RWPE1 (cell line): ENCODE data around the gene CDKL1.

ENCODE experiments used
- CTCF ChIA-PET: fragments of 350-600 bp; sonication (Branson Sonifier 250); formaldehyde crosslinking; extraction: SDS; loops from one replicate; lab custom pipeline; 2021; lab: Yijun Ruan, JAX
- POLR2A ChIA-PET: fragments of 400-600 bp; formaldehyde crosslinking; extraction: SDS; loops from one replicate; lab custom pipeline; 2020; ENCODE audit warnings: antibody characterized with exemption; ENCODE audit not compliant: low non-redundant PET; lab: Yijun Ruan, JAX
- DNase-seq: peaks from one replicate; pipeline ENCODE4 v3.0.0; 2012; ENCODE audit warnings: low spot score
- H3K27ac ChIP-seq: fragments of 450-650 bp; 2 replicates; pipeline ENCODE4 v1.5.1; 2017
- TF ChIP-seq, protein P1 (sequence below): fragments of 450-650 bp; conservative IDR thresholded peaks from 2 replicates; pipeline ENCODE4 v1.5.1; 2017; ENCODE audit warnings: low read depth, mild to moderate bottlenecking

Gene CDKL1

DNA sequence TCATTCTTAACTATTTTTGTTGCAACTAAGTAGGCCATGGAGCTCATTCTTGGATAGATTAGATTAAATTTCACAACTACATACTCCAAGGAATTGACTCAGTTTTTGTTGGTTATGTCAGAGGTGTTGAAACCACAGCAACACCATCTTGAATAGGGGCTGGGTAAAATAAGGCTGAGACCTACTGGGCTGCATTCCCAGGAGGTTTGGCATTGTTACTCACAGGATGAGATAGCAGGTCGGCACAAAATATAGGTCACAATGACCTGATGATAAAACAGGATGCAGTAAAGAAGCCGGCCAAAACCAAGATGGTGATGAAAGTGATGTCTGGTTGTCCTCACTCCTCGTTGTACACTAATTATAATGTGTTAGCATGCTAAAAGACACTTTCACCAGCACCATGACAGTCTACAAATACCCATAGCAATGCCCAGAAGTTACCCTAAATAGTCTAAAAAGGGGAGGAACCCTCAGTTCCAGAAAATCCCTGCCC is 63.6 kb downstream of the CDKL1 start:
- POLR2A ChIA-PET: no interaction called here
- CTCF ChIA-PET: no interaction called here
- H3K27ac ChIP-seq: no peak overlapping the region
- TF ChIP-seq, protein P1, sequence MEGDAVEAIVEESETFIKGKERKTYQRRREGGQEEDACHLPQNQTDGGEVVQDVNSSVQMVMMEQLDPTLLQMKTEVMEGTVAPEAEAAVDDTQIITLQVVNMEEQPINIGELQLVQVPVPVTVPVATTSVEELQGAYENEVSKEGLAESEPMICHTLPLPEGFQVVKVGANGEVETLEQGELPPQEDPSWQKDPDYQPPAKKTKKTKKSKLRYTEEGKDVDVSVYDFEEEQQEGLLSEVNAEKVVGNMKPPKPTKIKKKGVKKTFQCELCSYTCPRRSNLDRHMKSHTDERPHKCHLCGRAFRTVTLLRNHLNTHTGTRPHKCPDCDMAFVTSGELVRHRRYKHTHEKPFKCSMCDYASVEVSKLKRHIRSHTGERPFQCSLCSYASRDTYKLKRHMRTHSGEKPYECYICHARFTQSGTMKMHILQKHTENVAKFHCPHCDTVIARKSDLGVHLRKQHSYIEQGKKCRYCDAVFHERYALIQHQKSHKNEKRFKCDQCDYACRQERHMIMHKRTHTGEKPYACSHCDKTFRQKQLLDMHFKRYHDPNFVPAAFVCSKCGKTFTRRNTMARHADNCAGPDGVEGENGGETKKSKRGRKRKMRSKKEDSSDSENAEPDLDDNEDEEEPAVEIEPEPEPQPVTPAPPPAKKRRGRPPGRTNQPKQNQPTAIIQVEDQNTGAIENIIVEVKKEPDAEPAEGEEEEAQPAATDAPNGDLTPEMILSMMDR: no peak
- peak; percentile 44 for DNase-seq

DNA sequence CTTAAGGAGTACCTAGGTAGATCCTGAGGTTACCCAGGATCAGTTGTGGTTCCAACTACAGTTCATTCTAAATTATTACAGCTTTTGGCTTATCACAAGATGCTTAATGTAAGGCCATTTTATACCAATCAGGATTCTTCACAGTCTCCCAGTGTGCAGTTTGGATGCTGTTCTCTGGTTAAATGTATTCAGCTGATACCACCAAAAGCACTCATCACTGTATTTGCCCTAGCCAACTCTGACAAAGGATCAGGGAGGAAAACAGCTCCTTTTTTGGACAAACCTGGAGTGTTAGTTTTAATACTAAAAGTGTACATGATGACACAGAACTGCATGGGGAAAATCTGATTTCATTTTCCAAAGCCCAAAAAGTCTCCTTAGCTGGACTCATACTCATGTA is 65.1 kb downstream of the CDKL1 start:
- CTCF ChIA-PET: interaction anchor here (0.6 kb wide), 1 partner anchor 124 kb away, joined by 3 read pairs; no protein-coding TSS in a partner anchor
- DNase-seq: no peak
- POLR2A ChIA-PET: no interaction called here
- TF ChIP-seq, protein P1: no peak
- no peak overlapping the region for H3K27ac ChIP-seq

DNA sequence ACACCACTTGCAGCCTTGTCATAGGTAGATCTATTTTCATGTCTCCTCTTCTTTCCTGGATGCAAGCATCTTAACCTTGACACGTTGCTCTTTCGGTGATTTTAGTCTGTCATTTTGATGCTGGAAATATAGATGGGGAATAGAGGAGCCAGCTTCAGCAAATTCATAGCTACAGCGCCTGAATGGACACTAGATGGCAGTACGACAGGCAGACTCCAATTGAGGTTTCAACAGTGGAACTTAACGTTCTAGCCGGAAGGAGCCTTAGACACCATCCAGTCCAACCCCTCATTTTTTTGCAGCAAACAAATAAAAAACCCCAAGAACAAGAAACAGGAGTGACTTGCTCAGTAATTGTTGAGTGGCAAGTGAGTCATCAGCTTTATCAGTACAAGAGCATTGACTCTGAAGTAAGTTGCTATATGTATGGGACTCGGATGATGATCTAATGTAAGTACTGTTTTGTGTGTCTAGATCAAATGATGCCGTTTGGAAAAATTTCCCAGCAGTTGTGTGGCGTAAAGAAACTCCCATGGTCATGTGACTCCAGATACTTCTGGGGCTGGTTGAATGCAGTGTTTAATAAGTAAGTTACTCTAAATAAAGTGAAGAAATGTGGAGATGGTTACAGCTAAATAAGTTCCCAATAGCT is 75.5 kb downstream of the CDKL1 start:
- CTCF ChIA-PET: interaction anchor here (0.5 to 1.4 kb wide), 8 partner anchors 71 to 539 kb away, joined by 3 to 5 read pairs (median 3); partner anchors contain the start of genes CDKL1 and MAP4K5
- TF ChIP-seq, protein P1: peak; percentile 95
- peak; percentile 84 for DNase-seq
- H3K27ac ChIP-seq: no peak overlapping the region
- POLR2A ChIA-PET: no interaction called here

DNA sequence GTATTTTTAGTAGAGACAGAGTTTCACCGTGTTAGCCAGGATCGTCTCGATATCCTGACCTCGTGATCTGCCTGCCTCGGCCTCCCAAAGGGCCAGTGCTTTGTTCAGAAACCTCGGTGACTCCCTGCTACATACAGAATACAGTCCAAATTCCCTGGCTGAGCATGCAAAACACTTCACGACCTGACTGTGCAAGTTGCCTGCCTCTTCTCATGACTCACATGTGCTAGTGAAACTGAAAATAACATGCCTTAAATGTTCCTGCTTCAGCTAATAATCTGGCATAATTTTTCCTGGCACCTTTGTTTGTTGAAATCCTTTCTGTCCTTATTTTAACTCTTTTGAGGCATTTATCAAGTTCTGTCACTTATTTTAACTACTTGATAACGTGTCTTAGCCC is 76.4 kb downstream of the CDKL1 start:
- peak overlapping the region; percentile 88 for H3K27ac ChIP-seq
- POLR2A ChIA-PET: no interaction called here
- TF ChIP-seq, protein P1: no peak
- peak; percentile 54 for DNase-seq
- CTCF ChIA-PET: interaction anchor here (0.5 to 1.2 kb wide), 2 partner anchors 209 to 540 kb away, joined by 3 read pairs; no protein-coding TSS in a partner anchor

DNA sequence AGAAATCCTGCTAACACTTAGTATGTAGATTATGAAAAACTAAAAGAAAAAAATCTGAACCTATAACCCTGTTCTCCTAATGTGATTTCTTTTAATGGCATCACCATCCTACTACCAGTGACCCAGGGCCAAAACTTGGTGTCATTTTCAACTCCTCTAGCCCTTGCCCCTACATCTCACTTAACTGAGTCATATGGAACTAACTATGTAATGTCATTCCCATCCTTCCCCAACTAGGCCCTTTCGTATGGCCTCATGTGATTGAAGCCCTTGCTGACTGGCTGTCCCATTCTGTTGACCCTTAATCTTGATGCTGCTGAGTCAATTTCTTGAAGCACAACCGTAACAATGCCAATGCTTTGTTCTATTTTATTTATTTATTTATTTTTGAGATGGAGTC is 77.0 kb downstream of the CDKL1 start:
- ChIA-PET POLR2A (no interaction called here), CTCF (interaction anchor here (1.2 kb wide), 1 partner anchor 541 kb away, joined by 3 read pairs; no protein-coding TSS in a partner anchor)
- TF ChIP-seq, protein P1: no peak
- peak overlapping the region; percentile 88 for H3K27ac ChIP-seq
- DNase-seq: no peak

DNA sequence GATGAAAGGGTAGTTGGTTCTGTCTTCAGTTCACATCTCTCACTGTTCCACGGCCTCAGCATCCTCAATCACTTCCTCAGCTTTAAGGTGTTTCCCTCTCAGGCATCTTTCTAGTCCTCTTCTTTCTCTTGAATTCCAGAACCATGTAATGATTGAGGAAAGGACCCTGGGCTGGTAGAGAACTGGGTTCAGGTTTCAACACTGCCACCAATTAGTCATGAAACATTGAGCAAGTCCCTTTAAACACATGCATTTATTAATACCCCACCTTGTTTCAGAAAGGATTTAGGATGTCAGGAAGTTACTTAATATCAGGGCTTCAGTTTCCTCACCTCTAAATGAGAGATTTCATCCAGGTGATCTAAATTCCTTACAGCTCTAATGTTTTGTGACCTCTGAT is 77.4 kb downstream of the CDKL1 start:
- CTCF ChIA-PET: no interaction called here
- POLR2A ChIA-PET: no interaction called here
- no peak overlapping the region for H3K27ac ChIP-seq
- peak; percentile 39 for DNase-seq
- TF ChIP-seq, protein P1: no peak
